Adrenal gland (tissue), 12 donors: ENCODE results near the gene NOM1. TPM values are rescaled to one million over a fixed set of nuclear protein-coding genes. Genes with fewer than 3 reads are reported as not detected.

ENCODE experiments used
- DNase-seq, 7 donors: peaks; one replicate each; pipeline ENCODE4 v3.0.0-alpha.2; 2019 to 2020
- H3K27ac ChIP-seq, 5 donors: fragments of 200-600 bp; sonication (generic) in 4 of 5; 1 replicate in 3 of 5; 2 replicates in 2 of 5; pipeline versions ENCODE4 v1.5.1 to v1.8.0; 2016 to 2020; ENCODE audit warnings: mild to moderate bottlenecking in 1 of 5
- H3K27me3 ChIP-seq: fragments of 200-600 bp; 2 replicates; pipeline ENCODE4 v1.8.0; 2021
- H3K36me3 ChIP-seq, 2 donors: fragments of 200-600 bp; replicated peaks in 1 of 2; 1 replicate in 1 of 2; 2 replicates in 1 of 2; pipeline versions ENCODE4 v1.5.1 to v1.8.0; 2018 to 2022
- H3K4me1 ChIP-seq, 2 donors: fragments of 200-600 bp; replicated peaks in 1 of 2; 1 replicate in 1 of 2; 2 replicates in 1 of 2; pipeline versions ENCODE4 v1.5.1 to v1.8.0; 2018 to 2021
- H3K4me3 ChIP-seq, 4 donors: fragments of 200-600 bp; sonication (generic) in 3 of 4; one replicate each; pipeline ENCODE4 v1.5.1; 2016 to 2018
- H3K9me3 ChIP-seq, 3 donors: fragments of 200-600 bp; sonication (generic) in 1 of 3; replicated peaks in 1 of 3; 1 replicate in 2 of 3; 2 replicates in 1 of 3; pipeline versions ENCODE4 v1.5.1 to v1.8.0; 2016 to 2021
- CTCF ChIP-seq, 6 experiments: fragments of 450-650 bp in 4 of 6; fragments of 200-600 bp in 2 of 6; sonication (generic) in 1 of 6; IDR thresholded peaks; 1 replicate in 5 of 6; 2 replicates in 1 of 6; pipeline versions ENCODE4 v1.5.1 to v1.8.0; 2016 to 2021; ENCODE audit warnings: antibody characterized with exemption in 6 of 6, mild to moderate bottlenecking in 2 of 6, moderate library complexity in 1 of 6
- POLR2A ChIP-seq, 2 donors: fragments of 450-650 bp; IDR thresholded peaks; one replicate each; pipeline ENCODE4 v1.6.1; 2017; ENCODE audit warnings: antibody characterized with exemption in 2 of 2, mild to moderate bottlenecking in 2 of 2, moderate library complexity in 1 of 2
- WGBS, 4 donors: extraction: QIAGEN DNeasy Blood & Tissue Kit in 2 of 4; methylation state at CpG; one replicate each; pipeline versions ENCODE4 v1.1.5 to v1.1.7; 2013 to 2017; 5-methylcytosine and 5-hydroxymethylcytosine counted together
- intact Hi-C, 2 donors: fragments of 100-400 bp; cut with DNase I; formaldehyde crosslinking; loops; one replicate each; pipeline versions ENCODE4 v1.14.1 to v1.15.0; 2022 to 2023
- polyA plus RNA-seq, 3 donors: library from polyadenylated mRNA; stranded (reverse); fragments of 200-250 nt in 2 of 3; fragments of 350-450 nt in 1 of 3; fragmentation: Illumina TruSeq in 1 of 3; extraction: RNeasy Lipid Tissue Mini Kit (QIAGEN cat#74804) in 1 of 3; gene quantifications; one replicate each; pipeline ENCODE4 v1.2.3, GENCODE V29; 2013 to 2014
- total RNA-seq, 9 donors: library from RNA; depleted of rRNA in 4 of 9; stranded (reverse); fragments of >200 nt in 4 of 9; fragments of 120-200 nt in 1 of 9; fragmentation: NEBNext Ultra II Directional in 1 of 9; extraction: Animal tissue kit (Norgen Biotek cat#: 25700) in 1 of 9; gene quantifications; one replicate each; pipeline versions ENCODE4 v1.1.0 to v1.2.4, GENCODE V29; 2013 to 2023
- donor health status: healthy with polysubstance abuse.
- donor health status: Bipolar disorder and iron deficiency.
- donor health status: DM: yes; HTN: yes; CAD: no.
- donor health status: DM: no; HTN: no; CAD: no.
- donor health status: DM: no; HTN: no; CAD: no.
- donor health status: DM: yes; HTN: yes; CAD: no.

Gene NOM1
- total and polyA plus RNA-seq, 12 donors: 5.6 to 19.8 (median 14.6) TPM

- H3K4me3 ChIP-seq: no peak overlapping the region
- no peaks in the 10 kb centered on the region for H3K27me3 ChIP-seq
- H3K9me3 ChIP-seq: no peaks in the 10 kb centered on the region
- TF ChIP-seq POLR2A (IDR thresholded peaks at IDR 0.05) (no peak), CTCF (IDR thresholded peaks at IDR 0.05) (no peak)
- peaks cover 0 to 68% of the 10 kb centered on the region in 2 donors for H3K36me3 ChIP-seq
- no peak for DNase-seq
- 85 to 92% (median 89%) methylated on average over 2 of the region's 2 CpGs for WGBS, 4 donors
- no peak overlapping the region for H3K27ac ChIP-seq
- peaks cover 11 to 18% of the 10 kb centered on the region in 2 donors for H3K4me1 ChIP-seq
- intact Hi-C loops: loop anchor here in 1 of 2 donors (10.0 kb wide), 1 partner anchor 180 kb away; the partner anchor contains the start of gene UBE3C
Measured at GRCh38 chr7:156954941-156955340, 5.4 kb downstream of the NOM1 start.

- Histone ChIP-seq H3K27me3 (no peaks in the 10 kb centered on the region), H3K9me3 (no peaks in the 10 kb centered on the region), H3K4me3 (no peak overlapping the region), H3K36me3 (peaks cover 0 to 82% of the 10 kb centered on the region in 2 donors), H3K27ac (no peak overlapping the region), H3K4me1 (peaks cover 0 to 5% of the 10 kb centered on the region in 2 donors)
- TF ChIP-seq CTCF (IDR thresholded peaks at IDR 0.05) (no peak), POLR2A (IDR thresholded peaks at IDR 0.05) (no peak)
- no peak for DNase-seq
- 90 to 100% (median 97%) methylated on average over 2 of the region's 2 CpGs for WGBS, 4 donors
- intact Hi-C loops: loop anchor here in 1 of 2 donors (10.0 kb wide), 1 partner anchor 178 kb away; the partner anchor contains the start of gene UBE3C
Measured at GRCh38 chr7:156956727-156957126, 7.2 kb downstream of the NOM1 start.

GRCh38 chr7:156962145-156962544 lies 12.6 kb downstream of the NOM1 start:
- peaks cover 0 to 87% of the 10 kb centered on the region in 2 donors for H3K36me3 ChIP-seq
- 94 to 96% (median 95%) methylated on average over 18 of the region's 18 CpGs for WGBS, 4 donors
- no peak overlapping the region for H3K27ac ChIP-seq
- no peak for DNase-seq
- H3K9me3 ChIP-seq: no peaks in the 10 kb centered on the region
- H3K4me1 ChIP-seq: no peaks in the 10 kb centered on the region
- intact Hi-C loops: loop anchor here (10.0 kb wide), 2 partner anchors 263 to 273 kb away; no protein-coding TSS in a partner anchor
- no peaks in the 10 kb centered on the region for H3K27me3 ChIP-seq
- H3K4me3 ChIP-seq: no peak overlapping the region
- no peak for TF ChIP-seq CTCF (IDR thresholded peaks at IDR 0.05)
- TF ChIP-seq POLR2A (IDR thresholded peaks at IDR 0.05): no peak

- WGBS, 4 donors: 92 to 94% (median 93%) methylated on average over 16 of the region's 16 CpGs
- Histone ChIP-seq H3K36me3 (peaks cover 0 to 87% of the 10 kb centered on the region in 2 donors), H3K4me3 (no peak overlapping the region), H3K27ac (no peak overlapping the region), H3K27me3 (no peaks in the 10 kb centered on the region), H3K4me1 (no peaks in the 10 kb centered on the region), H3K9me3 (no peaks in the 10 kb centered on the region)
- intact Hi-C loops: loop anchor here (10.0 kb wide), 2 partner anchors 262 to 272 kb away; no protein-coding TSS in a partner anchor
- no peak for DNase-seq
- no peak for TF ChIP-seq CTCF (IDR thresholded peaks at IDR 0.05)
- no peak for TF ChIP-seq POLR2A (IDR thresholded peaks at IDR 0.05)
Measured at GRCh38 chr7:156962897-156963296, 13.4 kb downstream of the NOM1 start.
